HepG2 (cell line): ENCODE measurements around the gene MPC2.

ENCODE experiments used
- BCL6 ChIP-seq: IDR thresholded peaks from 2 replicates; pipeline ENCODE4 v1.6.1; 2016; ENCODE audit warnings: missing genetic modification reagents, missing compliant biosample characterization
- MIXL1 ChIP-seq: IDR thresholded peaks from 2 replicates; pipeline ENCODE4 v1.6.1; 2016
- MXD1 ChIP-seq: sonication (generic); formaldehyde crosslinking; IDR thresholded peaks from 2 replicates; pipeline ENCODE4 v1.4.0; 2020; ENCODE audit warnings: mild to moderate bottlenecking, missing genetic modification reagents
- TAF1 ChIP-seq: sonication (generic); formaldehyde crosslinking; IDR thresholded peaks from 2 replicates; pipeline ENCODE4 v1.4.0; 2020; ENCODE audit warnings: missing genetic modification reagents
- TEAD3 ChIP-seq: optimal IDR thresholded peaks from 2 replicates; pipeline ENCODE3; 2016; ENCODE audit warnings: borderline replicate concordance
- TGIF2 ChIP-seq: IDR thresholded peaks from 2 replicates; pipeline ENCODE4 v1.6.1; 2016; ENCODE audit warnings: control low read depth, missing compliant biosample characterization
- ZNF609 ChIP-seq: sonication (generic); formaldehyde crosslinking; IDR thresholded peaks from 2 replicates; pipeline ENCODE4 v1.4.0; 2020; ENCODE audit warnings: mild to moderate bottlenecking, missing genetic modification reagents, borderline replicate concordance

- TF ChIP-seq TGIF2 (CRISPR knock-in tag) = no peak
- TF ChIP-seq MIXL1 (CRISPR knock-in tag) = no peak
- no peak for TF ChIP-seq ZNF609 (CRISPR knock-in tag)
- no peak for TF ChIP-seq BCL6
- no peak for TF ChIP-seq TEAD3
- no peak for TF ChIP-seq TAF1
- TF ChIP-seq MXD1 (CRISPR knock-in tag) = no peak
Observed at GRCh38 chr1:167938080-167938636, 1.3 kb upstream of the MPC2 start.
